ENCODE data around the gene SPOCK3. TPM values are rescaled to one million over a fixed set of nuclear protein-coding genes. Genes with fewer than 3 reads are reported as not detected.

The SPOCK3 gene
- total RNA-seq, 1 donor, result not detected

- DNase-seq (ENCODE audit: low read depth), result no peak
- no peak for TF ChIP-seq CTCF (IDR thresholded peaks at IDR 0.05; ENCODE audit: insufficient read depth, low read depth, low read length)
- H3K4me3 ChIP-seq (ENCODE audit: low read depth, low read length), result no peak overlapping the region
These were observed 16.2 kb downstream of the SPOCK3 start for GRCh38 chr4:167218022-167218608.

- H3K4me3 ChIP-seq (ENCODE audit: low read depth, low read length), result no peak overlapping the region
- TF ChIP-seq CTCF (IDR thresholded peaks at IDR 0.05; ENCODE audit: insufficient read depth, low read depth, low read length), result no peak
- no peak for DNase-seq (ENCODE audit: low read depth)
These were observed 17.5 kb downstream of the SPOCK3 start for GRCh38 chr4:167216783-167217182.

GRCh38 chr4:167210166-167210565 lies 24.1 kb downstream of the SPOCK3 start:
- no peak for TF ChIP-seq CTCF (IDR thresholded peaks at IDR 0.05; ENCODE audit: insufficient read depth, low read depth, low read length)
- no peak for DNase-seq (ENCODE audit: low read depth)
- H3K4me3 ChIP-seq (ENCODE audit: low read depth, low read length), result no peak overlapping the region

- DNase-seq (ENCODE audit: low read depth), result no peak
- TF ChIP-seq CTCF (IDR thresholded peaks at IDR 0.05; ENCODE audit: insufficient read depth, low read depth, low read length), result no peak
- H3K4me3 ChIP-seq (ENCODE audit: low read depth, low read length), result no peak overlapping the region
These were observed 37.8 kb downstream of the SPOCK3 start for GRCh38 chr4:167196344-167197012.

GRCh38 chr4:167190379-167190778 lies 43.9 kb downstream of the SPOCK3 start:
- no peak for DNase-seq (ENCODE audit: low read depth)
- TF ChIP-seq CTCF (IDR thresholded peaks at IDR 0.05; ENCODE audit: insufficient read depth, low read depth, low read length), result no peak
- no peak overlapping the region for H3K4me3 ChIP-seq (ENCODE audit: low read depth, low read length)

- H3K4me3 ChIP-seq (ENCODE audit: low read depth, low read length), result no peak overlapping the region
- DNase-seq (ENCODE audit: low read depth), result no peak
- no peak for TF ChIP-seq CTCF (IDR thresholded peaks at IDR 0.05; ENCODE audit: insufficient read depth, low read depth, low read length)
These were observed 48.8 kb downstream of the SPOCK3 start for GRCh38 chr4:167185465-167185864.
